ENCODE data around the gene LARP6. TPM values are rescaled to one million over a fixed set of nuclear protein-coding genes. Genes with fewer than 3 reads are reported as not detected.

Gene LARP6
- total RNA-seq, 1 experiment from 2014 or later, result 35.9 TPM

DNA sequence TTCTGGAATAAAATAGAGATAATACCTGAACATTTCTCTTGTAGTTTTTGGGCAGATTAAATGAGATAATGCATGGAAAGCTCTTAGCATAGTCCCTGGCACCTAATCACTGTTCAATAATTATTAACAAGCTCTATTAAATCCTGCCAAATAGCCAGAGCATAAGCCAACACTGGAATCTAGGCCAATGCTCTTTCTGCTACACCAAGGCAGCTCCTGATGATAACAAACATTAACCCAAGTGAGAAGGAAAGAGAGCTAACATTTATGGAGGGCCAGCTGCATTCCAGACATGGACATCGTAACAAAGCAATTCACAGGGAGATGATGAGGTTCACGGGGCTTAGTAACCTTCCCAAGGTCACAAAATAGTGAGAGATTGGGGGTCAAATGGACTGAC, 23.3 kb downstream of the LARP6 start:
- no peak overlapping the region for H3K4me3 ChIP-seq (replicated peaks in 1 of 2; ENCODE audit: low read depth in 1 of 2, low read length in 2 of 2)
- ChIA-PET RAD21 (ENCODE audit: low non-redundant PET in 1 of 2, low total read pairs in 2 of 2, uncharacterized antibody in 2 of 2, unreplicated experiment in 2 of 2) (no interaction called here), CTCF (no interaction called here), POLR2A (no interaction called here)
- H4K20me1 ChIP-seq (ENCODE audit: insufficient read depth), result no peaks in the 10 kb centered on the region
- H3K27ac ChIP-seq (ENCODE audit: low read depth, low read length), result no peak overlapping the region
- no peaks in the 10 kb centered on the region; the same call in 1 of the 2 replicates for H3K9me2 ChIP-seq (ENCODE audit: insufficient read depth)
- no peak overlapping the region for H2AFZ ChIP-seq (ENCODE audit: low read depth, low read length, poor library complexity, severe bottlenecking)
- DNase-seq (ENCODE audit: low read depth, low spot score), result no peak
- intact Hi-C loops (cut with micrococcal nuclease), result no loop called here
- TF ChIP-seq, protein P1, sequence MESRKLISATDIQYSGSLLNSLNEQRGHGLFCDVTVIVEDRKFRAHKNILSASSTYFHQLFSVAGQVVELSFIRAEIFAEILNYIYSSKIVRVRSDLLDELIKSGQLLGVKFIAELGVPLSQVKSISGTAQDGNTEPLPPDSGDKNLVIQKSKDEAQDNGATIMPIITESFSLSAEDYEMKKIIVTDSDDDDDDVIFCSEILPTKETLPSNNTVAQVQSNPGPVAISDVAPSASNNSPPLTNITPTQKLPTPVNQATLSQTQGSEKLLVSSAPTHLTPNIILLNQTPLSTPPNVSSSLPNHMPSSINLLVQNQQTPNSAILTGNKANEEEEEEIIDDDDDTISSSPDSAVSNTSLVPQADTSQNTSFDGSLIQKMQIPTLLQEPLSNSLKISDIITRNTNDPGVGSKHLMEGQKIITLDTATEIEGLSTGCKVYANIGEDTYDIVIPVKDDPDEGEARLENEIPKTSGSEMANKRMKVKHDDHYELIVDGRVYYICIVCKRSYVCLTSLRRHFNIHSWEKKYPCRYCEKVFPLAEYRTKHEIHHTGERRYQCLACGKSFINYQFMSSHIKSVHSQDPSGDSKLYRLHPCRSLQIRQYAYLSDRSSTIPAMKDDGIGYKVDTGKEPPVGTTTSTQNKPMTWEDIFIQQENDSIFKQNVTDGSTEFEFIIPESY (IDR thresholded peaks at IDR 0.05; ENCODE audit: extremely low read depth, insufficient replicate concordance, low read length), result no peak
- TF ChIP-seq POLR2AphosphoS5 (IDR thresholded peaks at IDR 0.05; ENCODE audit: low read depth, low read length), result no peak
- TF ChIP-seq CEBPB (IDR thresholded peaks at IDR 0.05; ENCODE audit: low read depth), result no peak
- no peak for TF ChIP-seq ZNF274 (IDR thresholded peaks at IDR 0.05; ENCODE audit: low read depth, low read length)
- TF ChIP-seq, protein P2, sequence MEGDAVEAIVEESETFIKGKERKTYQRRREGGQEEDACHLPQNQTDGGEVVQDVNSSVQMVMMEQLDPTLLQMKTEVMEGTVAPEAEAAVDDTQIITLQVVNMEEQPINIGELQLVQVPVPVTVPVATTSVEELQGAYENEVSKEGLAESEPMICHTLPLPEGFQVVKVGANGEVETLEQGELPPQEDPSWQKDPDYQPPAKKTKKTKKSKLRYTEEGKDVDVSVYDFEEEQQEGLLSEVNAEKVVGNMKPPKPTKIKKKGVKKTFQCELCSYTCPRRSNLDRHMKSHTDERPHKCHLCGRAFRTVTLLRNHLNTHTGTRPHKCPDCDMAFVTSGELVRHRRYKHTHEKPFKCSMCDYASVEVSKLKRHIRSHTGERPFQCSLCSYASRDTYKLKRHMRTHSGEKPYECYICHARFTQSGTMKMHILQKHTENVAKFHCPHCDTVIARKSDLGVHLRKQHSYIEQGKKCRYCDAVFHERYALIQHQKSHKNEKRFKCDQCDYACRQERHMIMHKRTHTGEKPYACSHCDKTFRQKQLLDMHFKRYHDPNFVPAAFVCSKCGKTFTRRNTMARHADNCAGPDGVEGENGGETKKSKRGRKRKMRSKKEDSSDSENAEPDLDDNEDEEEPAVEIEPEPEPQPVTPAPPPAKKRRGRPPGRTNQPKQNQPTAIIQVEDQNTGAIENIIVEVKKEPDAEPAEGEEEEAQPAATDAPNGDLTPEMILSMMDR (IDR thresholded peaks at IDR 0.05 in 2 of 3, conservative IDR thresholded peaks at IDR 0.05 in 1 of 3; ENCODE audit: borderline replicate concordance in 1 of 3, insufficient read depth in 1 of 3, low read depth in 2 of 3, low read length in 2 of 3), result no peak
- TF ChIP-seq, protein P3, sequence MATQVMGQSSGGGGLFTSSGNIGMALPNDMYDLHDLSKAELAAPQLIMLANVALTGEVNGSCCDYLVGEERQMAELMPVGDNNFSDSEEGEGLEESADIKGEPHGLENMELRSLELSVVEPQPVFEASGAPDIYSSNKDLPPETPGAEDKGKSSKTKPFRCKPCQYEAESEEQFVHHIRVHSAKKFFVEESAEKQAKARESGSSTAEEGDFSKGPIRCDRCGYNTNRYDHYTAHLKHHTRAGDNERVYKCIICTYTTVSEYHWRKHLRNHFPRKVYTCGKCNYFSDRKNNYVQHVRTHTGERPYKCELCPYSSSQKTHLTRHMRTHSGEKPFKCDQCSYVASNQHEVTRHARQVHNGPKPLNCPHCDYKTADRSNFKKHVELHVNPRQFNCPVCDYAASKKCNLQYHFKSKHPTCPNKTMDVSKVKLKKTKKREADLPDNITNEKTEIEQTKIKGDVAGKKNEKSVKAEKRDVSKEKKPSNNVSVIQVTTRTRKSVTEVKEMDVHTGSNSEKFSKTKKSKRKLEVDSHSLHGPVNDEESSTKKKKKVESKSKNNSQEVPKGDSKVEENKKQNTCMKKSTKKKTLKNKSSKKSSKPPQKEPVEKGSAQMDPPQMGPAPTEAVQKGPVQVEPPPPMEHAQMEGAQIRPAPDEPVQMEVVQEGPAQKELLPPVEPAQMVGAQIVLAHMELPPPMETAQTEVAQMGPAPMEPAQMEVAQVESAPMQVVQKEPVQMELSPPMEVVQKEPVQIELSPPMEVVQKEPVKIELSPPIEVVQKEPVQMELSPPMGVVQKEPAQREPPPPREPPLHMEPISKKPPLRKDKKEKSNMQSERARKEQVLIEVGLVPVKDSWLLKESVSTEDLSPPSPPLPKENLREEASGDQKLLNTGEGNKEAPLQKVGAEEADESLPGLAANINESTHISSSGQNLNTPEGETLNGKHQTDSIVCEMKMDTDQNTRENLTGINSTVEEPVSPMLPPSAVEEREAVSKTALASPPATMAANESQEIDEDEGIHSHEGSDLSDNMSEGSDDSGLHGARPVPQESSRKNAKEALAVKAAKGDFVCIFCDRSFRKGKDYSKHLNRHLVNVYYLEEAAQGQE (IDR thresholded peaks at IDR 0.05; ENCODE audit: low read depth), result no peak
- no peak for TF ChIP-seq EGR1 (IDR thresholded peaks at IDR 0.05; ENCODE audit: low read depth)
- no peak for TF ChIP-seq SIN3A (IDR thresholded peaks at IDR 0.05; ENCODE audit: low read depth)
- TF ChIP-seq FOSL1 (IDR thresholded peaks at IDR 0.05; ENCODE audit: low read depth), result no peak
- no peak for TF ChIP-seq YY1 (IDR thresholded peaks at IDR 0.05; ENCODE audit: extremely low read depth, insufficient replicate concordance, low read depth, low read length)
- no peak for TF ChIP-seq EZH2 (IDR thresholded peaks at IDR 0.05)
- TF ChIP-seq, protein P4, sequence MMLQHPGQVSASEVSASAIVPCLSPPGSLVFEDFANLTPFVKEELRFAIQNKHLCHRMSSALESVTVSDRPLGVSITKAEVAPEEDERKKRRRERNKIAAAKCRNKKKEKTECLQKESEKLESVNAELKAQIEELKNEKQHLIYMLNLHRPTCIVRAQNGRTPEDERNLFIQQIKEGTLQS (IDR thresholded peaks at IDR 0.05), result no peak
- TF ChIP-seq, protein P5, sequence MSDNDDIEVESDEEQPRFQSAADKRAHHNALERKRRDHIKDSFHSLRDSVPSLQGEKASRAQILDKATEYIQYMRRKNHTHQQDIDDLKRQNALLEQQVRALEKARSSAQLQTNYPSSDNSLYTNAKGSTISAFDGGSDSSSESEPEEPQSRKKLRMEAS (IDR thresholded peaks at IDR 0.05), result no peak
- BruUV-seq (replicated peaks), result no TSS peak
- no peaks in the 10 kb centered on the region for H3K27me3 ChIP-seq (ENCODE audit: insufficient read depth, low read length)
- no peaks in the 10 kb centered on the region for H3K79me2 ChIP-seq (ENCODE audit: insufficient read depth, low read length)
- peaks cover 25 to 35% of the 10 kb centered on the region in 2 experiments for H3K4me1 ChIP-seq (ENCODE audit: control insufficient read depth in 1 of 2, insufficient read depth in 2 of 2, low read length in 2 of 2)
- H3K9ac ChIP-seq (ENCODE audit: low read length), result no peak overlapping the region
- H3K9me3 ChIP-seq (ENCODE audit: control insufficient read depth in 1 of 2, insufficient read depth in 1 of 2, low read depth in 1 of 2, low read length in 2 of 2), result peaks cover 3 to 5% of the 10 kb centered on the region in 2 experiments; a peak in 2 of 4 replicates
- ATAC-seq, result no peak
- no peak overlapping the region for H3K4me2 ChIP-seq (ENCODE audit: low read length)
- peaks cover 5% of the 10 kb centered on the region in 2 experiments; a peak in 1 of 4 replicates for H3K36me3 ChIP-seq (ENCODE audit: control insufficient read depth in 1 of 2, insufficient read depth in 2 of 2, low read length in 2 of 2)

Measured in HCT116 (cell line).